Panc1 (cell line): ENCODE measurements around the gene APBB2. TPM values are rescaled to one million over a fixed set of nuclear protein-coding genes. Genes with fewer than 3 reads are reported as not detected.

Experiments used
- ATAC-seq: fragments of 200-7000 bp; cut with Tn5 transposase; 2 replicates; pipeline ENCODE4 v1.9.1; 2020; ENCODE audit warnings: mild to moderate bottlenecking, moderate library complexity
- BruUV-seq: library from RNA; stranded (reverse); fragments of 400-500 nt; replicated peaks from 2 replicates; lab custom pipeline; 2021; lab: Mats Ljungman, UMichigan
- CTCF ChIA-PET: fragments of 300-600 bp; sonication (Branson Sonifier 250); formaldehyde crosslinking; loops from one replicate; lab custom pipeline; 2022; ENCODE audit warnings: antibody characterized with exemption; lab: Charles Lee
- POLR2A ChIA-PET: fragments of 300-600 bp; sonication (Branson Sonifier 250); formaldehyde crosslinking; loops from one replicate; lab custom pipeline; 2022; ENCODE audit warnings: antibody characterized with exemption; lab: Charles Lee
- DNase-seq: peaks from one replicate; pipeline ENCODE4 v3.0.0-alpha.2; 2010; ENCODE audit warnings: low read depth, low spot score
- H3K27ac ChIP-seq: 2 replicates; pipeline ENCODE4 v1.5.1; 2011; ENCODE audit warnings: mild to moderate bottlenecking, low read length, inconsistent platforms
- H3K27me3 ChIP-seq: fragments of 200-500 bp; sonication (Bioruptor generic); 2 replicates; pipeline ENCODE4 v1.6.0; 2014; ENCODE audit warnings: low read length, inconsistent platforms; ENCODE audit not compliant: control insufficient read depth, insufficient read depth
- H3K36me3 ChIP-seq: fragments of 200-500 bp; sonication (Bioruptor generic); 2 replicates; pipeline ENCODE4 v1.5.1; 2014; ENCODE audit warnings: inconsistent platforms, mild to moderate bottlenecking, low read length, moderate library complexity; ENCODE audit not compliant: control insufficient read depth, insufficient read depth
- H3K4me1 ChIP-seq: 2 replicates; pipeline ENCODE4 v1.5.1; 2011; ENCODE audit warnings: inconsistent platforms, mild to moderate bottlenecking, low read length, moderate library complexity; ENCODE audit not compliant: control insufficient read depth, insufficient read depth
- H3K4me3 ChIP-seq, 2 experiments: 2 replicates each; pipeline ENCODE4 v1.5.1; 2011 to 2012; ENCODE audit warnings: low read depth in 2 of 2, low read length in 2 of 2, mild to moderate bottlenecking in 2 of 2, inconsistent platforms in 1 of 2, moderate library complexity in 1 of 2
- H3K9me3 ChIP-seq: fragments of 200-500 bp; sonication (Bioruptor generic); 2 replicates; pipeline ENCODE4 v1.5.1; 2014; ENCODE audit warnings: low read depth, mild to moderate bottlenecking, inconsistent platforms, low read length, moderate library complexity; ENCODE audit not compliant: control insufficient read depth, insufficient read depth
- CTCF ChIP-seq: fragments of 450-650 bp; IDR thresholded peaks from 2 replicates; pipeline ENCODE4 v1.5.1; 2017; ENCODE audit warnings: mild to moderate bottlenecking
- POLR2AphosphoS5 ChIP-seq: IDR thresholded peaks from 2 replicates; pipeline ENCODE4 v1.6.1; 2012; ENCODE audit warnings: mild to moderate bottlenecking, low read depth, low read length, moderate library complexity
- REST ChIP-seq, 2 experiments: IDR thresholded peaks; 2 replicates each; pipeline ENCODE4 v1.6.1; 2011 to 2012; ENCODE audit warnings: low read depth in 2 of 2, control low read depth in 1 of 2, low read length in 1 of 2, mild to moderate bottlenecking in 1 of 2, moderate library complexity in 1 of 2; ENCODE audit not compliant: insufficient read depth in 1 of 2
- SIN3A ChIP-seq: IDR thresholded peaks from 2 replicates; pipeline ENCODE4 v1.6.1; 2012; ENCODE audit warnings: low read depth, mild to moderate bottlenecking, low read length, moderate library complexity, borderline replicate concordance; ENCODE audit not compliant: insufficient read depth
- TCF7L2 ChIP-seq: IDR thresholded peaks from 2 replicates; pipeline ENCODE4 v1.6.1; 2011; ENCODE audit warnings: mild to moderate bottlenecking, low read depth, low read length, inconsistent platforms
- in situ Hi-C: cut with HindIII; loops from 2 replicates; pipeline ENCODE4 v1.10.0; 2016; ENCODE audit warnings: low sequenced_read_pairs, low pct_unique_long_range_greater_than_20kb
- intact Hi-C: fragments of 100-400 bp; cut with micrococcal nuclease; formaldehyde crosslinking; loops from one replicate; pipeline ENCODE4 v1.10.0; 2022; ENCODE audit not compliant: unreplicated experiment
- total RNA-seq: library from RNA; stranded (reverse); gene quantifications from one replicate; pipeline ENCODE4 v1.2.1, GENCODE V29; 2021; ENCODE audit not compliant: unreplicated experiment

APBB2 gene
- total RNA-seq, 1 experiment from 2014 or later: 27.1 TPM

- intact Hi-C loops (no loop called here), in situ Hi-C loops (no loop called here)
- no TSS peak for BruUV-seq
- no peak for ATAC-seq
- H3K9me3 ChIP-seq: no peaks in the 10 kb centered on the region
- H3K4me3 ChIP-seq: no peak overlapping the region
- CTCF ChIA-PET: no interaction called here
- no peaks in the 10 kb centered on the region for H3K36me3 ChIP-seq
- TF ChIP-seq TCF7L2 (no peak), SIN3A (no peak), POLR2AphosphoS5 (no peak), CTCF (no peak), REST (IDR thresholded peaks at IDR 0.05; ENCODE audit: insufficient read depth in 1 of 2, low read depth in 2 of 2, low read length in 1 of 2) (no peak)
- no peaks in the 10 kb centered on the region for H3K4me1 ChIP-seq
- no peak for DNase-seq
- no peaks in the 10 kb centered on the region for H3K27me3 ChIP-seq
- POLR2A ChIA-PET: interaction anchor here (0.5 to 0.6 kb wide), 2 partner anchors 21 to 520 kb away, joined by 3 to 5 read pairs; no protein-coding TSS in a partner anchor
- H3K27ac ChIP-seq: no peak overlapping the region
Observed at GRCh38 chr4:41197996-41198395, 16.3 kb downstream of the APBB2 start.

- ATAC-seq (no peak), DNase-seq (no peak)
- ChIA-PET CTCF (no interaction called here), POLR2A (interaction anchor here (0.5 kb wide), 1 partner anchor 519 kb away, joined by 5 read pairs; no protein-coding TSS in a partner anchor)
- Histone ChIP-seq H3K4me3 (no peak overlapping the region), H3K27me3 (no peaks in the 10 kb centered on the region), H3K9me3 (no peaks in the 10 kb centered on the region), H3K27ac (no peak overlapping the region), H3K4me1 (no peaks in the 10 kb centered on the region), H3K36me3 (no peaks in the 10 kb centered on the region)
- in situ Hi-C loops (no loop called here), intact Hi-C loops (no loop called here)
- BruUV-seq: no TSS peak
- TF ChIP-seq CTCF (no peak), POLR2AphosphoS5 (no peak), TCF7L2 (no peak), REST (IDR thresholded peaks at IDR 0.05; ENCODE audit: insufficient read depth in 1 of 2, low read depth in 2 of 2, low read length in 1 of 2) (no peak), SIN3A (no peak)
Observed at GRCh38 chr4:41197495-41197894, 16.8 kb downstream of the APBB2 start.
